NCI-H524 (cell line): ENCODE results near the gene WFDC2.

ENCODE experiments used
- DNase-seq, 2 experiments: peaks; one replicate each; lab custom pipeline; 2025; lab: John Stamatoyannopoulos, UW

The WFDC2 gene

GRCh38 chr20:45497971-45498494, 28.5 kb downstream of the WFDC2 start:
- DNase-seq: no peak

GRCh38 chr20:45500022-45500421, 30.5 kb downstream of the WFDC2 start:
- DNase-seq: no peak

GRCh38 chr20:45501600-45501999, 32.0 kb downstream of the WFDC2 start:
- DNase-seq: no peak

- DNase-seq: no peak
These were observed 33.0 kb downstream of the WFDC2 start for GRCh38 chr20:45502561-45502960.

GRCh38 chr20:45503403-45503802, 33.9 kb downstream of the WFDC2 start:
- no peak for DNase-seq

- no peak for DNase-seq
These were observed 36.8 kb downstream of the WFDC2 start for GRCh38 chr20:45506398-45506797.

- DNase-seq: no peak
These were observed 37.7 kb downstream of the WFDC2 start for GRCh38 chr20:45507011-45507820.

GRCh38 chr20:45508068-45508886, 38.7 kb downstream of the WFDC2 start:
- no peak for DNase-seq

GRCh38 chr20:45509091-45509490, 39.5 kb downstream of the WFDC2 start:
- DNase-seq: no peak

- no peak for DNase-seq
These were observed 40.8 kb downstream of the WFDC2 start for GRCh38 chr20:45510242-45510862.

GRCh38 chr20:45515147-45515913, 45.8 kb downstream of the WFDC2 start, which contains the start of gene SPINT3:
Gene SPINT3 (minus strand): TSS chr20:45515622. CDS start chr20:45515608, 14 bp downstream.
- no peak for DNase-seq

- no peak for DNase-seq
These were observed 48.7 kb downstream of the WFDC2 start for GRCh38 chr20:45518282-45518681.

- no peak for DNase-seq
These were observed 54.3 kb downstream of the WFDC2 start for GRCh38 chr20:45523821-45524220.

GRCh38 chr20:45527294-45527693, 57.7 kb downstream of the WFDC2 start:
- no peak for DNase-seq
